HL-60/S4 treated with retinoic acid at 250 ng/mL for 4 days and 3 days (cell line): ENCODE measurements around the gene R3HDM2.
"Not testable (repeated sequence)": the region's sequence is repeated elsewhere in the genome, so short reads cannot be mapped to it uniquely, and the experiment has no call there.

Experiments used
- in situ Hi-C: fragments of 300-500 bp; cut with MboI; formaldehyde crosslinking; loops from 2 replicates; pipeline ENCODE4 v1.7.0; 2022; ENCODE audit warnings: low sequenced_read_pairs

The R3HDM2 gene

DNA sequence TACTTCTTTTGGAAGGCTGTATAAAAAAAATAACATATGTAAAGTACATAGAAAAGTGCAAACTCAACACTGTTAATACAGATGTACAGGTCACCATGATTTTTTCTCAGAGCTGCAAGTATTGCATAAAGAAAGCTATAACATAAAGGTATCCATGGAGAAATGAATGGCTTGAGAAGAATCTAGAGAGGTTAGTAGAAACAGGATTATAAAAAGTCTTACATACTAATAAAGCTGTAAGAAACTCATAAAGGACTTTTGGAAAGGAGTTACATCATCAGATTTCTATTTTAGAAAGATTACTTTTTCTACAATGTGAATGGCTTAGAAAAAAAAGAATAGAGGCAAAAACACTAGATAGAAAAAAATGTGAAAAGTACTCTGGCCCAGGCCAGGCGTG lies 46.4 kb downstream of the R3HDM2 start:
- in situ Hi-C loops = no loop called here

DNA sequence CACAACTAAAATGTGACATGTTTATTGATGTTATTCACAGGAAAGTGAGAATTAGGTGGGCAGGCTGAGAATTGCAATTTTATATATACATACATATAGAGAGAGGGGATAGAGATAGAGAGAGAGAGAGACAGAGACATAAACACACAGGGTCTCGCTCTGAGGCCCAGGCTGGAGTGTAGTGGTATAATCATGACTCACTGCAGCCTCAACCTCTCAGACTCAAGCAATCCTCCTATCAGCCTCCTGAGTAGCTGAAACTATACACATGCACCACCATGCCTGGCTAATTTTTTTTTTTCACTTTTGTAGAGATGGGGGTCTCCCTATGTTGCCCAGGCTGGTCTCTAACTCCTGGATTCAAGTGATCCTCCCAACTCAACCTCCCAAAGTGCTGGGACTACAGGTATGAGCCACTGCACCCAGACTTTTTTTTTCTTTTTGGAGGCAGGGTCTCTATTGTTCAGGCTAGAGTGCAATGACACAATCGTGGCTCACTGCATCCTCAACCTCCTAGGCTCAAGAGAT lies 49.1 kb downstream of the R3HDM2 start:
- in situ Hi-C loops = no loop called here

DNA sequence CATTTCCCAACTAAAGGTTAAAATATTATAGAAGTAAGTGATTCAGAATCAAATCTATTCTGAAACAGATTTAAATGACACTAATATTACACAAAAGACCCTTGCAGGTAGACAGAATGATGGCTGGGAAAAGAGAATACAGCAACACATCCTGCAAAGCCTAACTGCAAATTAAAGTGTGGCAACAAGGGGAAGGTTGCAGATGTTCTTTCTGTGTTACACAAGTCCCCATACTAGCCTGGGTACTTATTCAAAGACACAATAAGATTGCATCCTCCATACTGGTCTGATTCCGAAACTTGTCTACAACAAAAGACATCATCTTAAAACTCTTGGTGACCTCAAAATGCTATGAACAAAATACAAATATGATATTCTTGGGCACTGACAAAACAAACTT lies 50.5 kb downstream of the R3HDM2 start:
- in situ Hi-C loops = no loop called here

DNA sequence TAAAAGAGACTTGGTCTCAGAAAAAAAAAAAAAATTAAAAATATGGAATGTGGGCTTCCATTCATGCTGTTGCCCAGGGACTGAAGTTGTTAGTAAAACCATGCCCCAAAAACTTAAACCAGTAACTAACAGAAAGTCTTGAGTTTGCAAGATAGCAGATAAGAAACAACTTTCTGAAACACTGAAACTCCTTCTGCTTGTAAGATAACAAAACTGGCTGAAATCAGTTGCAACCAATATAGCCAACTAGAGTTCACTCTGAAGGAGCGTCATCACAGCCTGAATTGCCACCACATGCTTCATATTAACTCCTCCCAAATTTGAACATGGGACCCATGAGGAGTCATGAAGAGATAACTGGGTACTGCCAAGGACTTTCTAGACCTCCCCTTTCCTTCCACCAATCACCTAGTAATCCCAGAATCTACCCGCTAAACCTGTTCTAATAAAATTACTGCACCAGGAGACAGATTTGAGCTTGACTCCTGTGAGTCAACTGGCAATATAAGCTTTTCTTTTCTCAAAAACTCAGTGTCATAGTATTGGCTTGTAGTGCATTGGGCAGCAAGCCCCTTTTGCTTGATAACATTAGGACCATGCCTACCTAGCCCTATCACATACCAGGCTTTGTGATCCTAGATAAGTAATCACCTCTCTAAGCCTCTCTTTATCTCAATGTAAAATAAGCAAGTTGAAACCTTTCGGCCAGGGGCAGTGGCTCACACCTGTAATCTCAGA lies 53.6 kb downstream of the R3HDM2 start:
- in situ Hi-C loops = no loop called here

DNA sequence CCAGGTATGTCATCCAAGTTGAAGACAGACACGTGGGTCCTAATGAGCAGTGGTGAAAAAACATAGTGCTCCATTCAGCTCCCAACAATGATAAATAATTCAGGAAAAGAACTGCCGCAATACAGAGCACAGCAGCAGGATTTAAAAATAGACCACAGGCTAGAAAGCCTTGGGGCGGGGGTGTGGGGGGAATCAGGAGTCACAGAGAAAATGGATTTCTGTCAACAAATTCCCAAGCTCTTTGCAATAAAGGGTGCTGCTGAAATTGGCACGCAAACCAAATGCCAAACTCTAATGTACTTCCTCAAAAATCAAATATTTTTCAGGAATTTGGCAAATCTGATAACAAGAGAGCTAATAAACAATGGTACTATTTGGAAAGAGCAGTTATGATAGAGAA lies 58.6 kb downstream of the R3HDM2 start:
- in situ Hi-C loops = no loop called here

DNA sequence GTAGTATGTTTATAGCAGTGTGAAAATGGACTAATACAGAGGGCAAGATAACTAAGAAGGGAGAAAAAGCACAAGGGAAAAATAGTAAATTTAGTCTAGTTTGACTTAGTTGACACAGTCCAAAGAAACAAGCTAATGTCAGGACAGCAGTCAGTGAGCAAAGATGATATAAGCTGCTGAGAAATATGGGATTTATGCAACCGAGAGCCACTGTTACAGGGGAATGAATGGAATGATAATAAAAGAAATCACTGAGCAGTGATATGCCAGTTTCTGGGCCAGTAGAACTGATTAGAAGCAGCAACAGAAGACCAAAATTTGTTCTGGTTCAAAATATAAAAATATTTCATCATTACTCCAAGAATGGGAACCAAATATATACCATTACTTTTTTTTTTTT lies 60.1 kb downstream of the R3HDM2 start:
- in situ Hi-C loops = no loop called here

DNA sequence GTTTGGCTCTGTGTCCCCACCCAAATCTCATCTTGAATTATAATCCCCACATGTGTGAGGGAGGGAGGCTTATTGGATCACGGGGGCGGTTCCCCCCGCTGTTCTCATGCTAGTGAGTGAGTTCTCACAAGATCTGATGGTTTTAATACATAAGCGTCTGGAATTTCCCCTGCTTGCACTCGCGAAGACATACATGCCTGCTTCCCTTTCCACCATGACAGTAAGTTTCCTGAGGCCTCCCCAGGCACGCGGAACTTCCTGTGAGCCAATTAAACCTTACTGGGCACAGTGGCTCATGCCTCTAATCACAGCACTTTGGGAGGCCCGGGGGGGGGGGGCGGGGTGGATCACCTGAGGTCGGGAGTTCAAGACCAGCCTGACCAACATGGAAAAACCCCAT lies 60.8 kb downstream of the R3HDM2 start:
- in situ Hi-C loops = no loop called here

DNA sequence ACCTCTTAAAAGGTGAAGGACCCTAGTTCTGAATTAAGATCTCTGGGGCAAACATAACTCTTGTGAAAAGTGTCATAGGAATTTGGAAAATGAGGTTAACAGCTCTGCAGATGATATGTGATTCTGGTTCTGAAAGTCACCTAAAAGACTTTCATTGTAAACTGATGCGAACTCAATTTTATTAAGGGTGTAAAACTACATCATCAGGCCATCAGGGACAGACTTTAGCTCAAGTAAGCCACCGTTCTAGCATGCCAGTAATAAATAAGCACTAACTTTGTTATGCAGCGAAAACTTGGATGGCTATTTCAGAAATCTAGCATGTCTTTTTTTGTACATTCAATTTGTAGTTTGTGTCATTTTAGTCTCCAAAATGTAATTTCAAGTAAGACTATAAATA lies 61.6 kb downstream of the R3HDM2 start:
- in situ Hi-C loops = no loop called here

DNA sequence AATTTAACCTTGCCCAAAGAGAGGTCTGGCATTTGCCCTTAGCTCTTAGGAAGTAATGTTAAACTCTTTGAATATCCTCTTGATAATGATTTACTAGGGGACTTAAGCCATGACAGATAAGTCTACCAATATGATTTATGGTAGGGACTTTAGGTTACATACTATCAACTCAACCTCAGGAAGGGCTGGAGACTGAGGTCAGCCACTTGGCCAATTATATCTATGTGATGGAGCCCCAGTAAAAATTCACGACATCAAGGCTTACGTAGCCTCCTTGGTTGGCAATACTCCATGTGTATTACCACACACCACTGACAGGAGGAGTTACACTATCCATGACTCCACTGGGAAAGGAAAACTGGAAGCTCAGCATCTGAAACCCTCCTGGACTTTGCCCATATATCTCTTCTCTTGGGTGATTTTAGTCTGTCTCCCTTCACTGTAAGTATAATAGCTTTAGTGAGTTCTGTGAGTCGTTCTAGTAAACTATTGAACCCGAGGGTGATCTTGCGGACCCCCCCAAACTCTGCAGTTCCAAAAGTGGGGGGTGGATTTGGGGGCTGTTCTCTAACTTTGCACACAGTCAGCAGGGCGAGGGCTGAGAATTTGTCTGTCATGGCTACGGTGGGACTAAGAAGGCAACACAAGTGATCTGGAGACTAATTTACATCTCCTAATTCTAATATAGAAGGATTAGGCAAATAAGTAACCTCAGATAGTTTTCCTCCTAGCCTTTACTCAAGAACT lies 62.3 kb downstream of the R3HDM2 start:
- in situ Hi-C loops = no loop called here

DNA sequence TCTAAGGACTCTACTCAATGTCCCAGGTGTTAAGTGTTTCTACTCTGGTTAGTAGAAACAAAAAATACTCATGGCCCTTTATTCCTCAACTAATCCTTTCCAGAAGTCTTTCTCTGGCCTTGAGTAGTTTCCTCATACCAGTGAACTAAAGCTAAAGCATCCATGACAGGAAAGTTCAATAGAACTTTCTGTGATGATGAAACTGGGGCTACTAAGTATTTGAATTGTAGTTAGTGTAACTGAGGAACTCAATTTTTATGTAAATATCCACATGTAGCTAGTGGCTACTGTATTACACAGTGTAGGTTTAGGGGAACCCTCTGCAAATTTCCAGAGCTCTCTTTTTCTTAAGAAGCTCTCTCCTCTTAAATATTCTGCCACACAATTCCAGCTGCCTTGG lies 63.7 kb downstream of the R3HDM2 start:
- in situ Hi-C loops = no loop called here

DNA sequence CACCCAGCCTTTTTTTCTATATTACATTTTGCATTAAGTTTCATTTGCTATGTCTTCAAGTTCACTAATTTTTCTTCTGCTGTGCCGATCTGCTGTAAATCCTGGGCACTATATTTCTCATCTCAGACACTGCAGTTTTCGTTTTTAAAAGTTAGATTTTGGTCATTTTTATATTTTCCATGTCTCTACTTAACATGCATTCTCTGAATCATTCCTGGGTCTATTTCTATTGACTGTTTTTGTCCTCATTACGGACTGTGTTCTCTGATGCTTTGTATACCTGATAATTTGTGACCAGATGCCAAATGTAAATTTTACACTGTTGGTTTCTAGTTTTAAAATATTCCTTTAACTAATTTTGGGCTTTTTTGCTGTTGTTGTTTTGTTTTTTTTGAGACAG lies 64.5 kb downstream of the R3HDM2 start:
- in situ Hi-C loops = no loop called here

DNA sequence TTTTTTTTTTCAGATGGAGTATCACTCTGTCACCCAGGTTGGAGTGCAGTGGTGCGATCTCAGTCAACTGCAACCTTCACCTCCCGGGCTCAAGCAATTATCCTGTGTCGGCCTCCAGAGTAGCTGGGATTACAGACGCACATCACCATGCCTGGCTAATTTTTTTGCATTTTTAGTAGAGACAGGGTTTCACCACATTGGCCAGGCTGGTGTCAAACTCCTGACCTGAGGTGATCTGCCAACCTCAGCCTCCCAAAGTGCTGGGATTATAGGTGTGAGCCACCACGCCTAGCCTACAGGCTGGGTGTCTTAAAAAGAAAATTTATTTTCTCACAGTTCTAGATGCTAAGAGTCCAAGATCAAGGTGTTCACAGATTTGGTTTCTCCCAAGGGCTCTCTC lies 66.7 kb downstream of the R3HDM2 start:
- in situ Hi-C loops = not testable (repeated sequence)

DNA sequence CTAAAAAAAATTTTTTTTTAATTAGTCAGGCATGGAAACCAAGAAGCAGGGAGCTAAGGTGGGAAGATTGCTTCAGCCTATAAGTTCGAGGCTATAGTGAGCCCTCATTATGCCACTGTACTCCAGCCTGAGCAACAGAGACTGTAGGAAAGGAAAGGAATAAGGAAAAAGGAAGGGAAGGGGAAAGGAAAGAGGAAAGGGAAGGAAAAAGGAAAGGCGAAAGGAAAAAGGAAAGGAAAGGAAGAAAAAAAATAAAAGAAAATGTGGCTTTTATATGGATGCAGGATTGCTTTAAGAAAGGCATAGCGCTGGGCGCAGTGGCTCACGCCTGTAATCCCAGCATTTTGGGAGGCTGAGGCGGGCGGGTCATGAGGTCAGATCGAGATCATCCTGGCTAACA lies 70.4 kb downstream of the R3HDM2 start:
- in situ Hi-C loops = no loop called here

DNA sequence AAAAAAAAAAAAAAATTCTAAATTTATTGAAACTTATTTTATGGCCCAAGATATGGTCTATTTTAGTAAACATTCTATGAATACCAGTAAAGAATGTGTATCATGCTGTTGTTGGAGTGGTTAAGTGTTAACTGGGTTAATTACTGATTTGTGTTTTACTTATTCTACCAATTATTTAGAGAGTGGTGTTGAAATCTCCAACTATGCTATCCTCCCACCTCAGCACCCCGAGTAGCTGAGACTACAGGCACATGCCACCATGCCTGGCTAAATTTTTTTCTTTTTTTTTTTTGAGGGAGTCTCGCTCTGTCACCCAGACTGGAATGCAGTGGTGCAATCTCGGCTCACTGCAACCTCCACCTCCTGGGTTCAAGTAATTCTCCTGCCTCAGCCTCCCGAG lies 72.2 kb downstream of the R3HDM2 start:
- in situ Hi-C loops = no loop called here

DNA sequence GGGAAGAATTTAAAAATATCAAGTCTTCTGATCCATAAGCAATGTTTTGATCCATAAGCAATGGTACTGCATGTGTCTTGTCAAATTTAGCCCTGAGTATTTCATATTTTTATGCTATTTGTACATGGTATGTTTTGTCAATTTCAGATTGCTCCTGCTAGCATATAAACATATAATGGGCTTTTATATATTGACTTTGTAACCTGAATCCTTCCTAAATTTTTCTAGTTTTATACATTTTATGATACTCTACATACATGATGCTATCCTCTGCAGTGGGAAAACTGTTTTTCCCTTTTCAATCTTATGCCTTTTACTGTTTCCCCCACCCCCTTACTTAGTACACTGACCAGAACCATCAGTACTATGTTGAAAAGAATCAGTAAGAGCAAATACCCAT lies 75.1 kb downstream of the R3HDM2 start:
- in situ Hi-C loops = no loop called here

DNA sequence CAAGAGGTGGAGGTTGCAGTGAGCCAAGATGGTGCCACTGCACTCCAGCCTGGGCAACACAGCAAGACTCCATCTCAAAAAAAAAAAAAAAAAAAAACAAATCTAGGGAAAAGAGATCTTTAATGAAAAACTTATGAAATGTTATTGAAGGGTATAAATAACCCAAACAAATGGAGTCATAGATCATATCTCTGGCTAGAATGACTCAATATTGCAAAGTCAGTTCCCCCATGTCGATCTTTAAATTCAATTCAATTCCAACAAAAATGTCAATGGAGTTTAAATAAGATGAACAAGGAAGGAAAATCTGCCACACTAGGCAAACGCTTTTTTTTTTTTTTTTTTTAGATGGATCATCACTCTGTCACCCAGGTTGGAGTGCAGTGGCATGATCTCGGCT lies 78.7 kb downstream of the R3HDM2 start:
- in situ Hi-C loops = no loop called here

DNA sequence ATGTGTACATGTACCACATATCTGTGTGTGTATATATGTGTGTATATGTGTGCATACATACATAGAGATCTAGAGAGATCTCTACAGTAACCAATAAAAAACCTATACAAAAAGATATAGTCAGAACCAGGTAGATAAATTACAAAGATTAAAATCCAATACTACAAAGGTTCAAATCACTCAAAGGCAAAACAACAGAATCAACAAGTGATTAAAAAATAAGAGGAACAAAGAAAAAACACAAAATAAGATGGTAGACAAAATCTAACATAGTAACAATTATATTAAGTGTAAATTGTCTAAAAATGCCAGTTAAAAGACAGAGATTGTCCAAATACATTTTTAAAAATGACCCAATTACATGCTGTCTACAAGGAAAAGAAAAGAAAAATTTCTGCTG lies 83.6 kb downstream of the R3HDM2 start:
- in situ Hi-C loops = no loop called here

DNA sequence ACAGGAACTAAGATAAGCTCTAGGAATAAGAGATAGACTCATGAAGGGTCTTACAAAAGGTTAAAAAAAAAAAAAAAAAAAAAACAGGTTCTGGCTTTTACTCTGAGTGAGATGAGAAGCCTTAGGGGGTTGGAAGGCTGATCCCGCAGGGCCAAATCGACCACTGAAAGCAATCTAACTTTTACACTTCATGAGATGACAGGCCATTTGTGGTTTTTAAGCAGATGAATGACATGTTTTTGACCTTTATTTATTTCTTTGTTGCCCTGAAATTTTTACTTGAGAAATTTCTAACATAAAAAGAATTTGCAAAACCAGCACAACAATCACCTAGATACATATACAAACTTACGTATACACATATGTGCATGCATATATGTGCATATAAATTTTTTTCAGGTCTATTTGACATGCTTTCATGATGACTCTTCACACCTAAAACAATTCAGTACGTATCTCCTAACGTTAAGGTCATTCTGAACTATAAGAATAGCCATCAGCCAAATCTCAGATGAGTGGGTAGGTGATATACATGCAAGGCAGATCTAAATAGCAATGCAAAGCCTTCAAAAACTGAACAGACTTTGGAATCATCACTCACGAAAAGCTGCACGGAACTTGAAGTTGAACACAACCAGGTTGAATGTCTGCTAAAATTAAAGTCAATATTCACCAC lies 87.0 kb downstream of the R3HDM2 start:
- in situ Hi-C loops = no loop called here

DNA sequence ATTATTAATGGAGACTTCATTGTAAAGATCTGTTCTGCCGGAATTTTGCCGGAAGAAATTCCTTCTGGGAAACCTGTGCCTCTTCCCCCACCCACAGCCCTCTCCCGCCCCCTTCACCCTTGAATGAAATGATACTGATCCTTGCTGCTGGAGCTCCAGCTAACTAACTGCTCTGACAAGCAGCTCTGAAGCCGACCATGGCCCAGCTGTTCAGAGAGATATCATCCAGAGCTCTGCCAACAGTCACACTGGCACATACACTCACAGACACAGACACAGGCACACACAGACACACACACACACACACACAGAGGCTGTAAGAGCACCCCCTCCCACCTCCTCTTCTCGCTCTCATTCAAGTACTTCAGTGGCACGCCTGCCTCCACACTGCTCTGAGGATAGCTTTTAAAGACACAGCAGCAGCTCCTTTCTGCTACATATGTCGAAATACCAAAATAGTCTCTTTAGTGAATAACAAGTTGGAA lies 88.6 kb downstream of the R3HDM2 start:
- in situ Hi-C loops = no loop called here

DNA sequence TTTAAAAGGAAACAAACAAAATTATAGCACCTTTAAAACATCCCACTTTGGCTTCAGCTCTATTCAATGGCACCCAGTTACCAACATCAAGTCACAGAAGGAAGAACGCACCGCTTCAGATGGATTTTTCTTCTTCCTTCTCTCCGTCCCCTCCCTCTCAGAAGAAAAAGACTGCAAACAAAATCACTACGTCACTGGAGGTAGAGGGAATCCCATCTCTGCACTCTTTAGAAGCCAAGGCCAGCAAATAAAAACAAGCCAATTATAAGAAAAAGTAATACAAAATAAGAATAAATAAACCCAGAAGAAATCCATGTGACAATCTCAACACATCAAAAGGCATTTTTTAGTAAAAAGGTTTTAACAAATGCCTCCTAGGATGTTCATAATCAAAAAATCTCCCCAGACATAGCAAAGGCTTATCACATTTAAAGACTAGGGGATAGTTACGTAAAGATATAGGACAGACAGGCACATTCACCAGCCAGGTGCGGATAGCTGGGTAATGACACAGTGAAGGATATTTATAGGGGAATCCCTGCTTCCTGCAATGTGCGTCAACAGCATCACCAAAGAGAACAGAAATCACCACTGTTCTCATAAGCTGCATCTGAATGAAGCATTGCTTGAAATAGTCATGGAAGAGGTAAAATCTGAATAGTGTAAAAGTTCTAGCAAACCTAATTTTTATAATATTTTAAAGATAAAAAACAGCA lies 89.4 kb downstream of the R3HDM2 start:
- in situ Hi-C loops = no loop called here

DNA sequence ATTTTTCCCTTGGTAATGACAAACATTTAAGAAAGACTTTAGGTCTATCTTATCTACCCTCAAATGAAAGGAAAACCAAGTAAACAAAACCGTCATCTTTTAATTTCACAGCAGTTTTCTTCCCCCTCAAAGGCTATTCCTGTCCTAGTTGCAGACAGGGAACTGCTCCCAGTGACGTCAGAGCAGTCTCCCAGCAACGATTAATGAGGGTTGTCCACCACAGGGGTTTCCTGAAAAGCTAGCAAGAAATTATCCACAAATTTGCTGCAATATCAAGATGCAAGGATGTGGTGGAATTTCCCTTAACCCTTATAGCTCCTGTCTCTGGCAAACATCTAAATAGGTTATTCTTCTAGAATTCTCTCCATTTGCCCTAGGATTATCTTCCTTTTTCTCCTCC lies 90.7 kb downstream of the R3HDM2 start:
- in situ Hi-C loops = no loop called here
